GM12891 (cell line): Measurements from ENCODE around the gene GLCCI1.

Experiments used
- POLR2A ChIP-seq: IDR thresholded peaks from 2 replicates; pipeline ENCODE4 v1.6.1; 2011; ENCODE audit warnings: low read depth, low read length, control low read depth
- POLR2AphosphoS5 ChIP-seq: IDR thresholded peaks from 2 replicates; pipeline ENCODE4 v1.6.1; 2011; ENCODE audit warnings: low read depth, low read length, control low read depth

GRCh38 chr7:8114175-8114574, 145.6 kb downstream of the GLCCI1 start:
- TF ChIP-seq POLR2AphosphoS5 (no peak), POLR2A (no peak)
